ENCODE results near the gene SGPP2. TPM values are rescaled to one million over a fixed set of nuclear protein-coding genes. Genes with fewer than 3 reads are reported as not detected.
A peak's percentile ranks its signal among the peaks of the same experiment; 100 is the strongest.

Gene SGPP2
- polyA plus RNA-seq, 3 donors: not detected

DNA sequence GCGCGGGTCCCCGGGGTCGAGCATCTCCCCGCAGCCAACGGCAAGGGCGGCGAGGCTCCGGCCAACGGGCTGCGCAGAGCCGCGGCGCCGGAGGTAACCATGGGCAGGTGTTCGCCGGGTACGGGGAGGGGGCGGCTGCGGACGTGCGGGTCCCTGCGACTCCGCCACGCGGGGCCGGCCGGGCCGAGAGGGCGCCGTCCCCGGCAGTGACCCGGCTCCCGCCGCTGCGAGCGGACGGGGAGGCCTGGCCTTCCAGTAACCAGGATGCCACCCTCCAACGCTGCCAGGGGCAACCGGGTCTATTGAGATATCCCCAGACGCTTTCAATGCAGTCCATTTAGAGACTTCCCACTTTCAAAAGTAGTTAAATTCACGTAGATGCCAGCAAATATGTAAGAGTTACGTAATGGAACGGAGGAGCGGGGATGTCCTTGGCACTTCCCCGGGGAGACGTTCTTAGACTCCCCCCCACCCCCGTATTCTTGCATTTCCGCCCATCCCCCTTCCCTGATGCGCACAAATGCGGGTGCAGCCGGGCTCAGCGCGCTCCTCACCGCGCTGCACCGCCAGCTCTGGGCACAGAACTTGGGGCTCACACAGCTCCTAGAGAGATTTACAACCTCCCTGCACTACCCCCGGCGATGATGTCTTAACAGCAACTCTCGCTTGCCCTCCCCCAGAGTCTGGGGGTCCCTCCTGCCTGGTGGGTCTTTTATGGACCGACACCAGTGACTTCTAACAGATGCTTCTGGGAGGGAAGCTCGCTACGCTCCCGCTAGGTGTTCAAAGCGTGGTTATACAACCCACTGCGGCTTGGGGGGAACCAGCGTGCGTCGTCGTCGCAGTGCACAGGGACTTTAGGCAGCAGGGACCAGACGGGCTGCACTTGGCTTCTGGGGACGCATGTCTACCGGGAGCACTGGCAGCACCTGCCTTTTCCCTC, 657 bp downstream of the SGPP2 start:
- peaks cover 22% of the 10 kb centered on the region for H3K4me1 Mint-ChIP-seq
- Histone ChIP-seq H3K4me3 (replicated peaks in 1 of 3; ENCODE audit: low read depth in 2 of 3, low read length in 3 of 3) (peak overlapping the region; percentile 6 to 73 (median 36)), H3K27me3 (ENCODE audit: control insufficient read depth in 2 of 2, insufficient read depth in 2 of 2, low read length in 2 of 2) (peaks cover 57 to 62% of the 10 kb centered on the region in 2 donors), H3K9ac (ENCODE audit: insufficient read depth, low read length, poor library complexity, severe bottlenecking) (peak overlapping the region; percentile 23), H3K79me2 (ENCODE audit: insufficient read depth, low read length) (no peaks in the 10 kb centered on the region), H3K4me1 (ENCODE audit: control insufficient read depth in 1 of 2, insufficient read depth in 2 of 2, low read length in 2 of 2) (peaks cover 10 to 18% of the 10 kb centered on the region in 2 donors), H3K4me2 (replicated peaks; ENCODE audit: extremely low read depth, low read length, poor library complexity, severe bottlenecking) (peak overlapping the region; percentile 75), H3K36me3 (replicated peaks in 1 of 2; ENCODE audit: control insufficient read depth in 1 of 2, insufficient read depth in 2 of 2, low read length in 2 of 2) (no peaks in the 10 kb centered on the region), H2AFZ (ENCODE audit: insufficient read depth, low read depth, low read length, poor library complexity, severe bottlenecking) (peak overlapping the region; percentile 48), H3K9me3 (replicated peaks in 1 of 2; ENCODE audit: control insufficient read depth in 1 of 2, insufficient read depth in 1 of 2, low read length in 2 of 2) (peaks cover 0 to 13% of the 10 kb centered on the region in 2 donors), H4K20me1 (ENCODE audit: insufficient read depth, low read length) (no peaks in the 10 kb centered on the region), H3K27ac (ENCODE audit: low read depth in 1 of 2, low read length in 2 of 2) (no peak overlapping the region)
- TF ChIP-seq, protein P1, sequence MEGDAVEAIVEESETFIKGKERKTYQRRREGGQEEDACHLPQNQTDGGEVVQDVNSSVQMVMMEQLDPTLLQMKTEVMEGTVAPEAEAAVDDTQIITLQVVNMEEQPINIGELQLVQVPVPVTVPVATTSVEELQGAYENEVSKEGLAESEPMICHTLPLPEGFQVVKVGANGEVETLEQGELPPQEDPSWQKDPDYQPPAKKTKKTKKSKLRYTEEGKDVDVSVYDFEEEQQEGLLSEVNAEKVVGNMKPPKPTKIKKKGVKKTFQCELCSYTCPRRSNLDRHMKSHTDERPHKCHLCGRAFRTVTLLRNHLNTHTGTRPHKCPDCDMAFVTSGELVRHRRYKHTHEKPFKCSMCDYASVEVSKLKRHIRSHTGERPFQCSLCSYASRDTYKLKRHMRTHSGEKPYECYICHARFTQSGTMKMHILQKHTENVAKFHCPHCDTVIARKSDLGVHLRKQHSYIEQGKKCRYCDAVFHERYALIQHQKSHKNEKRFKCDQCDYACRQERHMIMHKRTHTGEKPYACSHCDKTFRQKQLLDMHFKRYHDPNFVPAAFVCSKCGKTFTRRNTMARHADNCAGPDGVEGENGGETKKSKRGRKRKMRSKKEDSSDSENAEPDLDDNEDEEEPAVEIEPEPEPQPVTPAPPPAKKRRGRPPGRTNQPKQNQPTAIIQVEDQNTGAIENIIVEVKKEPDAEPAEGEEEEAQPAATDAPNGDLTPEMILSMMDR (IDR thresholded peaks at IDR 0.05): no peak
- H3K4me3 Mint-ChIP-seq: peak overlapping the region; percentile 84 to 93
- 2% methylated on average over 67 of the region's 74 CpGs for WGBS (ENCODE audit: insufficient coverage)
- intact Hi-C loops (cut with micrococcal nuclease): loop anchor here in 1 of 2 donors (10.0 kb wide), 1 partner anchor 60 kb away; no protein-coding TSS in a partner anchor
- DNase-seq: peak; percentile 12 to 84 (median 29)
- H3K36me3 Mint-ChIP-seq: peaks cover 5 to 14% of the 10 kb centered on the region in 2 donors
- H3K9me3 Mint-ChIP-seq: peaks cover 0 to 23% (median 9%) of the 10 kb centered on the region in 7 donors
- H3K27ac Mint-ChIP-seq: peak overlapping the region in 2 of 7 donors; percentile 37 to 52
- peaks cover 63 to 77% (median 69%) of the 10 kb centered on the region in 3 donors for H3K27me3 Mint-ChIP-seq (ENCODE audit: low read depth in 3 of 3)

DNA sequence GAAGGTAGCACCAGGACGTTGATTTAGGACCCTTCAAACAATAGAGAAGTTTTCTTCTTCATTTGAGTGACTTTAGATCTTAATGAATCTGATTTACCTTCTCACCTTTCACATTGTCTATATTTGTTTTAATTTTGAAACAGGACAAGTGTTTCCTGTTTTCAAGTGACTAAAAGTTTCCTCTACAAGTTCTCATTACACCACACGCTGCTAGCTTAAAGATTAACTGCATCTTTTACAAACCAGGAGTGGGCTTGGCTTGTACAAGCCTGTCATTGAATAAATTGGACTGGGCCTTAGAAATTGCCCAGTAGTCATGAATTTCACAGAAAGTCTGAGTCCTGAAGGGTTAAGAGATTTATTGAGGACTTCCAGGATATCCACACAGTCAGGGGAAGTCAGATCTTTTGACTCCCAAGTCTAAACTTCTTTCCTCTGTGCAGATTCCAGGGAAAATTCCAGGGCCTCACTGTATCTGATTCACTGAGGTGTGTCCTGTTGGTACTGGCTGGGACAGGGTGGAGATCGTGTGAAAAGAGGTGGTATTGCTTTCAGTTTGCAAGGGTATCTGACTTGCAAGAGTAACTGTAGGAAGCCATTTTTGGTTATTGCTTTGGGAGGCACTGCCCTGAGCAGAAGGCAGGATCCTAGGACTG, 3.4 kb downstream of the SGPP2 start:
- Mint-ChIP-seq H3K4me3 (peak overlapping the region in 1 of 2 donors; percentile 7), H3K27me3 (ENCODE audit: low read depth in 3 of 3) (peaks cover 55 to 67% (median 63%) of the 10 kb centered on the region in 3 donors), H3K36me3 (peaks cover 5 to 12% of the 10 kb centered on the region in 2 donors), H3K9me3 (peaks cover 0 to 23% (median 9%) of the 10 kb centered on the region in 7 donors), H3K27ac (no peak overlapping the region), H3K4me1 (peaks cover 22% of the 10 kb centered on the region)
- Histone ChIP-seq H2AFZ (ENCODE audit: insufficient read depth, low read depth, low read length, poor library complexity, severe bottlenecking) (no peak overlapping the region), H3K79me2 (ENCODE audit: insufficient read depth, low read length) (no peaks in the 10 kb centered on the region), H3K9ac (ENCODE audit: insufficient read depth, low read length, poor library complexity, severe bottlenecking) (no peak overlapping the region), H4K20me1 (ENCODE audit: insufficient read depth, low read length) (no peaks in the 10 kb centered on the region), H3K36me3 (replicated peaks in 1 of 2; ENCODE audit: control insufficient read depth in 1 of 2, insufficient read depth in 2 of 2, low read length in 2 of 2) (no peaks in the 10 kb centered on the region), H3K27ac (ENCODE audit: low read depth in 1 of 2, low read length in 2 of 2) (no peak overlapping the region), H3K27me3 (ENCODE audit: control insufficient read depth in 2 of 2, insufficient read depth in 2 of 2, low read length in 2 of 2) (peaks cover 43 to 46% of the 10 kb centered on the region in 2 donors), H3K4me1 (ENCODE audit: control insufficient read depth in 1 of 2, insufficient read depth in 2 of 2, low read length in 2 of 2) (peaks cover 10 to 18% of the 10 kb centered on the region in 2 donors), H3K4me2 (replicated peaks; ENCODE audit: extremely low read depth, low read length, poor library complexity, severe bottlenecking) (no peak overlapping the region), H3K9me3 (replicated peaks in 1 of 2; ENCODE audit: control insufficient read depth in 1 of 2, insufficient read depth in 1 of 2, low read length in 2 of 2) (peaks cover 0 to 13% of the 10 kb centered on the region in 2 donors), H3K4me3 (replicated peaks in 1 of 3; ENCODE audit: low read depth in 2 of 3, low read length in 3 of 3) (no peak overlapping the region)
- TF ChIP-seq, protein P1 (IDR thresholded peaks at IDR 0.05): no peak
- no peak for DNase-seq
- intact Hi-C loops (cut with micrococcal nuclease): loop anchor here in 1 of 2 donors (10.0 kb wide), 1 partner anchor 63 kb away; no protein-coding TSS in a partner anchor
- 75% methylated on average over 1 of the region's 3 CpGs for WGBS (ENCODE audit: insufficient coverage)
